ENCODE data around the gene ZNF700.
"Not testable (repeated sequence)": the region's sequence is repeated elsewhere in the genome, so short reads cannot be mapped to it uniquely, and the experiment has no call there.

The ZNF700 gene

GRCh38 chr19:11941361-11941887 lies 16.5 kb downstream of the ZNF700 start:
- not testable (repeated sequence) for DNase-seq

GRCh38 chr19:11942008-11942842 lies 17.3 kb downstream of the ZNF700 start:
- DNase-seq = no peak

- DNase-seq = no peak
Observed at GRCh38 chr19:11942843-11943108, 17.9 kb downstream of the ZNF700 start.

GRCh38 chr19:11944656-11945055 lies 19.7 kb downstream of the ZNF700 start:
- no peak for DNase-seq

- DNase-seq = no peak
Observed at GRCh38 chr19:11948646-11949045, 23.7 kb downstream of the ZNF700 start.

GRCh38 chr19:11949201-11949600 lies 24.3 kb downstream of the ZNF700 start:
- DNase-seq = no peak

GRCh38 chr19:11949614-11950080 lies 24.7 kb downstream of the ZNF700 start:
- DNase-seq = not testable (repeated sequence)

GRCh38 chr19:11950312-11950711 lies 25.4 kb downstream of the ZNF700 start:
- DNase-seq = no peak

- no peak for DNase-seq
Observed at GRCh38 chr19:11963566-11964355, 38.9 kb downstream of the ZNF700 start.

- no peak for DNase-seq
Observed at GRCh38 chr19:11964496-11964857, 39.6 kb downstream of the ZNF700 start.

GRCh38 chr19:11964858-11965645 lies 40.1 kb downstream of the ZNF700 start, which contains the start of gene ZNF763:
Gene ZNF763 (plus strand): TSS chr19:11965040. CDS start chr19:11965209, 169 bp downstream.
- peak; percentile 49 for DNase-seq

GRCh38 chr19:11970174-11970573 lies 45.3 kb downstream of the ZNF700 start:
- DNase-seq = no peak

- DNase-seq = no peak
Observed at GRCh38 chr19:11971041-11971440, 46.1 kb downstream of the ZNF700 start.

- DNase-seq = no peak
Observed at GRCh38 chr19:11973019-11973810, 48.3 kb downstream of the ZNF700 start.

- no peak for DNase-seq
Observed at GRCh38 chr19:11978492-11979100, 53.7 kb downstream of the ZNF700 start.

- DNase-seq = no peak
Observed at GRCh38 chr19:11979527-11979926, 54.6 kb downstream of the ZNF700 start.

GRCh38 chr19:11982526-11982925 lies 57.6 kb downstream of the ZNF700 start:
- no peak for DNase-seq

GRCh38 chr19:11984986-11985385 lies 60.1 kb downstream of the ZNF700 start:
- no peak for DNase-seq

GRCh38 chr19:11986754-11987153 lies 61.8 kb downstream of the ZNF700 start:
- DNase-seq = no peak

- DNase-seq = peak; percentile 63
Observed at GRCh38 chr19:11987405-11988281, 62.7 kb downstream of the ZNF700 start.

GRCh38 chr19:11989112-11989456 lies 64.2 kb downstream of the ZNF700 start:
- no peak for DNase-seq

Data from activated gamma-delta T cell (primary cell).